Activated CD4-positive, CD25-positive, alpha-beta regulatory T cell treated with anti-CD3 and anti-CD28 coated beads, Interleukin-2, amount 50 U/mL, for 16 hours (primary cell): ENCODE data around the gene MYO1E.

Experiments used
- DNase-seq: peaks from one replicate; pipeline ENCODE4 v3.0.0-alpha.2; 2020; ENCODE audit warnings: low read depth, low spot score

The MYO1E gene

DNA sequence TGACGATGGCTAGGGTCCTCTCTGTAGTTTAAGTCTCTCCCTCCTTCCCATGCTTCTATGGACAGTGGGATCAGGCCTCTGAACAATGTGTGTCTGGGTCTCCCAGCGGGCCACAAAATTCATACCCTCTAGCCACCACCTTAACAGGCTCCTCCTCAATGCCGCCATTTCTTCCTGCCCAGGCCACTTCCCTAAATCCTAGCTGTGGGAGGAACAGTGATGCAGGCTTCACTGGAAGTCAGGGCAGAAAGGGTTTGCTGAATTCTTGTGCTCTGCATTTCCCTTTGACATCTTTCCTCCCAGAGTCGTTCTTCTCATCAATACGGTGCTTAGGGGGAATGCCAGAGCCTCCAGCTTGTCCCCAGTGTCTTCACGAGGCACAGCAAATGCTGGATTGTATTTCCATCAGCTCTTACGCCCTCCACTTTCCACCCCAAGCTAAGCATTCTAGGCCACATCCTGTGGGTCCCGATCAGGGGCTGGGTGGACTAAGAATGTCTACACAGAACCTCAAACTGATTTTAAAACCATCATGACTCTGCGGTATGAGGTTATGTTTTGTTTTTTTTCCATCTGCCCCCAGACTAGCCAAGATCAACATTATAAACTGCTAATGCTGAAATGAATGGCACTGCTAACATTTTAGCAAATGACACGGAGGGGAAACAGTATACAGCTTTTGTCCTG lies 177.9 kb downstream of the MYO1E start:
- no peak for DNase-seq

- no peak for DNase-seq
Measured at GRCh38 chr15:59191855-59192237, 180.8 kb downstream of the MYO1E start.

DNA sequence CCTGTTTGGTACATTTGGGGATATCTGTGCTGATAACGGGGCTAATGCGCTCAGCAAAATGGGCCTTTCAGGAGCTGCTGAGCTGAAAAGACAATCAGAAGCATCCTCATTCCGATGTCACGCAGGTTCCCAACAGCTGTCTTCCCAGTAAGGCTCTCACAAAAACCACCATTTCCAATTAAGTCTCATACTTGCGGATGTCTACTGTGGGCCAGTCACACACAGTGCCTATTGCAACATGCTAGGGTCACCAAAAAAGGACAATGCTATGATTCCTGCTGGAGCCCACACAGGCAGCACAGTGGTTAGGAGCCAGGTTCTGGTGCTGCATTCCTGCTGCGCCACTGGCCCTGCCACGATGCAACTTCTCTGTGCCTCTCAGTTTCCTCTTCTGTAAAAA lies 182.4 kb downstream of the MYO1E start:
- no peak for DNase-seq

GRCh38 chr15:59189241-59189640 lies 183.4 kb downstream of the MYO1E start:
- no peak for DNase-seq

DNA sequence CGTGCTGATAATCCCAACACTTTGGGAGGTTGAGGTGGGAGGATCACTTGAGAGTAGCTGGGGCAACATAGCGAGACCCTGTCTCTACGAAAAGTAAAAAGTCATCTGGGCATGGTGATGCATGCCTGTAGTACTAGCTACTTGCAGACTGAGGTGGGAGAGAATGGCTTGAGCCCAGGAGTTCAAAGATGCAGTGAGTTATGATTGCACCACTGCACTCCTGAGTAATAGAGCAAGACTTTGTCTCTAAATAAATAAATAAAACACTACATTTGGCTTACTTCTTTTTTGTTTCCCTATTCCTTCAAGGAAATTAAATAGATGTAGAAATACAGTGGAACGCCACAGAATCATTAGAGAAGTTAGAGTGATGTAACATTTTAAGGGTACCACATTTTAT lies 186.2 kb downstream of the MYO1E start:
- no peak for DNase-seq

- DNase-seq: no peak
Measured at GRCh38 chr15:59185725-59186124, 186.9 kb downstream of the MYO1E start.

DNA sequence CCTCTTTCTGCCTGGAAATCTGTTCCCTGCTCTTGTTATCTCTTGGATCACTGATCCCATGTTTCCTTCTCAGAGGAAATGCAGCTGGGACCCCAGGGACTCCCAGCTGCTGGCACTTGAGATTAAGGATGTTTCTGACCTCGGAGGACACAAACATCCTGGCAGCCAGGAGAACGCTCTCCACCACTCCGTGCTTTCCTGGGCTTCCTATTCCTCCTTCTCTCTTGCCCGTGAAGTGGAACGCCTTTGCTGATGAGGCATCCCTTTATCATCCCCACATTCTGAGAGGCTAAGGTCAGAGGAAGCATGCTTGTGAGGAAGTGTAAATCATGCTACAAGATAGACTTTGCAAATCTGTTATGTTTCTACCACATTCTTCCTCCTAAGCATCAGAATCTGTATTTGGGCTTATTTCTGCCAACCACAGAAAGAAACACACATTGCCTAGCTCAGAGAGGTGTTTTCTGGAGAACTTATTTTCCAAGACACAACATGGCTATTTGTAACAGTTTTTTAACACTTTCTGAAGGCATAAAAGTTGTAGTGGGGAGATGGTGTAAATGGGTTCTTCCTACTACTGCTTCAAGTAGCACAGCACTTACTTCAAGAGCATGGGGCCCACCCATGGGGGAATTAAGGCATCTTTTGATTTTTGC lies 191.6 kb downstream of the MYO1E start:
- no peak for DNase-seq

- no peak for DNase-seq
Measured at GRCh38 chr15:59179717-59180116, 193.0 kb downstream of the MYO1E start.

GRCh38 chr15:59178151-59178695 lies 194.4 kb downstream of the MYO1E start:
- DNase-seq: no peak

DNA sequence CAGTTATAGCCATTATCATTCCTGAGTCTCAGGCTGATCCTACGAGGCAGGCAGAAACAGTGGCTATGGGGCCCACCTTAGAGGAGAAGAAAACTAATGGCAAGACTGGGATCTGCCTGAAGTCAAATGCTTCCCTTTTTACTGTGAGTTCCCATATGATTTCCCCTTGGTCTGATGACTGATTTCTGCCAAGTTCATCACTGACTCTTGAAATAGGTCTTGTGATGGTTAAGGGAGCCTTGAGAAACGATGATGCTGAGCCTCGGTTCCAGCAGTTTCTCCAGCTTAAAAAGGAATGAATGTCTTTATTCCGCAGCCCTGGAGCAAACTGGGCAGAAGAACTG lies 195.4 kb downstream of the MYO1E start:
- no peak for DNase-seq

- no peak for DNase-seq
Measured at GRCh38 chr15:59176653-59177316, 195.9 kb downstream of the MYO1E start.

- DNase-seq: no peak
Measured at GRCh38 chr15:59174835-59175831, 197.5 kb downstream of the MYO1E start.

DNA sequence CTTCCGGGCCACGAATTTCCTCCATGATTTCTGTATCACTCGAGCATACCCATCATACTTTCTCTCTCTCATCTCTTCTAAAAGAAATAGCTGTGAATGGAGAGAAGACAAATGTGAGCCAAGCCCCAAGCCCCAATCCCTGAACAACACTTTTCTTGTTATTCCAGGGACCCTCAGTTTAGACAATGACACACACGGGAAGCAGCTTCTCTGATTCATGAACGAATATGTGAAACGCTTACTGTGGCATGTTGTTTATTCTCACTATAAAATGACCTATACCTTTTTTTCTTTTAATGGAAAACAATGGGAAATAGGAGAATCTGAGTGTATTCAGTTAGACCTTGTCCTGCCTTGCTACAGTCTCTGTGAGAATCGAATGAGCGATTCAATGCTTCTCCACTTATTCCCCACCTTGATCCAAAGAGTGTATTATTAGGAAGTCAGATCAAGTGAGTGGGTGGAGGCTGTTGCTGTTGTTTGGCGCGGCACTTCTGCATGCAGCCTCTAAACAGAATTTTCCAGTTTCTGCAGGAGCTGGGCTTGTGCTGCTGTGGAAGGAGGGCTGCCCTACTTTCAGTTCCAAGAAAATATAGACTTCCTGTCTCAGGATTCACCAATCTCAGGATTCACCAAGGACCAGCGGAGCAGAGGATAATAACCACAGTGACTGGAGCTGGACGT lies 198.4 kb downstream of the MYO1E start:
- DNase-seq: no peak

GRCh38 chr15:59173194-59173593 lies 199.5 kb downstream of the MYO1E start:
- no peak for DNase-seq

- no peak for DNase-seq
Measured at GRCh38 chr15:59172289-59172901, 200.3 kb downstream of the MYO1E start.

DNA sequence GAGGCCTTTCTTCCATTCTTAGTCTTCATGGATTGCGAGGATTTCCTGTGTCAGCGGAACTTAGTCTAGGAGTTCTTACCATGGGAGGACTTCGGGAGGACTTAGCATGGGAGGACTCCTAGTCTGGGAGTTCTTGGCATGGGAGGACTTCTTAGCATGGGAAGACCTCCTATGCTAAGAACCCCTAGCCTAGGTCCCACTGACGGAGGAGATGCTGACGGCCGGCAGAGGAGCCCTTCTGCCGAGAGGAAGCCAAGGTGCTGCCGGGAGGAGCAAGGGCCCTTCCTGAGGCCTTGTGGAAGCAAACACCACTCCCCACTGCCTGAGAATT lies 201.6 kb downstream of the MYO1E start:
- no peak for DNase-seq

DNA sequence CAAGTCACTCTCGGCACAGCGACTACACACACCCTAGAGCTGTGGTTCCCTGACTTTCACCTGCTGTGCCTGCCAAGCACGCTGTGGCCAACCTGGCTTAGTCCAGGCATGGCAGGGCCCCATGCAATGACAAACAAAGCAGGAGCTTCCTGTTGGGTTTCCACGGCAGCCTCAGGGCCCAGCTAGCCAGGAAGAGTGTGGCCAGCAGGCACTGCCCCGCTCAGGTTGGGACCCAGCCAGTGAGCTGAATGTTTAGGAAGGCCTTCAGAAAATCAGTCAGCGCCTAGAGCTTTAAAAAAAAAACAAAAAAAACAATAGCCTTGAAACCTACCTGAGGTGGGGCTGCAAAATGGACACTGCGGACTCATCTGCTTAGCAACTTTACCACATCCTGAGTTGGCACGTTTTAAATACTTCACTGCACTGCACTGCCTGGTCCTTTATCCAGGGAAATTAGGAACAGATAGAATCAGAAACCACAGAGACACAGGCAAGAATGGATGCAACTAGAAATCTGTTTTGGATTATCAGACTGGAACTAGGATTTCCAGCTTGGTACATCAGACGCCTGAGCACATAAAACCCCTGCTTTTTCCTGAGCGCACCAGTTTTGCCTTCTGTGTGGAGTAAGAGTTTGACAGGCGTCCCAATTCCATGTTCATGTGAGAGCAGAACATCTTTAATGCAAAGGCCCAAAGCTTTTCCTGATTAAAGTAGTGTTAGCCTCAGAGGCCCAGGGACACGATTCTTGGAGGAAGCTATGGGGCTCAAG lies 202.2 kb downstream of the MYO1E start:
- no peak for DNase-seq

GRCh38 chr15:59169251-59169708 lies 203.4 kb downstream of the MYO1E start:
- DNase-seq: no peak

DNA sequence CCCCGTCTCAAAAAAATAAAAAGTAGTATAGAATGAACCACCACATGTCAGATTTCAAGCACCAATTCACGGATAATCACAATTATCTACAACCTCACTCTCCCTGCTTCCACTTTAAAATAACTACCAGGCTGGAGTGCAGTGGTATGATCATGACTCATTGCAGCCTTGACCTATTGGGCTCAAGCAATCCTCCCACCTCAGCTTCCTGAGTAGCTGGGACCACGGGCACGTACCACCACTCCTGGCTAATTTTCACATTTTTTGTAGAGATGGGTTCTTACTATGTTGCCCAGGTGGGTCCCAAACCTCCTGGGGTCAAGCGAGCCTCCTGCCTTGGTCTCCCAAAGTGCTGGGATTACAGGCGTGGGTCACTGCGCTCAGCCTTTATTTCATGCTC lies 204.1 kb downstream of the MYO1E start:
- no peak for DNase-seq
